ENCODE measurements around the gene HSH2D. TPM values are rescaled to one million over a fixed set of nuclear protein-coding genes. Genes with fewer than 3 reads are reported as not detected.

Gene HSH2D
- total and polyA plus RNA-seq, 9 of the 15 experiments (the other 6 are each of a cell fraction or from before 2014, with no cell fraction given), result 0.03 to 1.1 (median 0.35) TPM; not detected in 1

DNA sequence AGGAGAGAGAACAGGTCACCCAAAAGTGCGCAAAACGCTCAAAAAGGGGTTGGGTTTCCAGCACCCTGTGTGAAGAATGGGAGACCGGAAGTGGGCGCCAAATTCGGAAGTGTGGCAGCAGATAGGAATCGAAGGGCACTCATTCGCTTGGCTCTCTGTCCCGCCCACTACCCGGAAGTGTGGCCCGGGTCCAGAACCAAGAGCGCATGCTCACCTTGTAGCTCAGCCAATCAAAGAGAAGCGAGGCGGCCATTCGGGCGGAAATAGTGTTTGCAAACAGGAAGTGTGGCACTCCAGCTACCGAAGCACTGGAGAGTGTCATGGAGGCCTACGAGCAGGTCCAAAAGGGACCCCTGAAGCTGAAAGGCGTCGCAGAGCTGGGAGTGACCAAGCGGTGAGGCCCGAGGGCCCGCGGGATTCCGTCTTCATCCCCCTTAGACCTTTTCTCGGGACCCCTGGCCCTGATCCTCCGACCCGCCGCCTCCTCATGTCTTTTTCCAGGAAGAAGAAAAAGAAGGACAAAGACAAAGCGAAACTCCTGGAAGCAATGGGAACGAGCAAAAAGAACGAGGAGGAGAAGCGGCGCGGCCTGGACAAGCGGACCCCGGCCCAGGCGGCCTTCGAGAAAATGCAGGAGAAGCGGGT is 41.8 kb downstream of the HSH2D start, which contains the start of gene FAM32A (continued):
- TF ChIP-seq, protein P1, sequence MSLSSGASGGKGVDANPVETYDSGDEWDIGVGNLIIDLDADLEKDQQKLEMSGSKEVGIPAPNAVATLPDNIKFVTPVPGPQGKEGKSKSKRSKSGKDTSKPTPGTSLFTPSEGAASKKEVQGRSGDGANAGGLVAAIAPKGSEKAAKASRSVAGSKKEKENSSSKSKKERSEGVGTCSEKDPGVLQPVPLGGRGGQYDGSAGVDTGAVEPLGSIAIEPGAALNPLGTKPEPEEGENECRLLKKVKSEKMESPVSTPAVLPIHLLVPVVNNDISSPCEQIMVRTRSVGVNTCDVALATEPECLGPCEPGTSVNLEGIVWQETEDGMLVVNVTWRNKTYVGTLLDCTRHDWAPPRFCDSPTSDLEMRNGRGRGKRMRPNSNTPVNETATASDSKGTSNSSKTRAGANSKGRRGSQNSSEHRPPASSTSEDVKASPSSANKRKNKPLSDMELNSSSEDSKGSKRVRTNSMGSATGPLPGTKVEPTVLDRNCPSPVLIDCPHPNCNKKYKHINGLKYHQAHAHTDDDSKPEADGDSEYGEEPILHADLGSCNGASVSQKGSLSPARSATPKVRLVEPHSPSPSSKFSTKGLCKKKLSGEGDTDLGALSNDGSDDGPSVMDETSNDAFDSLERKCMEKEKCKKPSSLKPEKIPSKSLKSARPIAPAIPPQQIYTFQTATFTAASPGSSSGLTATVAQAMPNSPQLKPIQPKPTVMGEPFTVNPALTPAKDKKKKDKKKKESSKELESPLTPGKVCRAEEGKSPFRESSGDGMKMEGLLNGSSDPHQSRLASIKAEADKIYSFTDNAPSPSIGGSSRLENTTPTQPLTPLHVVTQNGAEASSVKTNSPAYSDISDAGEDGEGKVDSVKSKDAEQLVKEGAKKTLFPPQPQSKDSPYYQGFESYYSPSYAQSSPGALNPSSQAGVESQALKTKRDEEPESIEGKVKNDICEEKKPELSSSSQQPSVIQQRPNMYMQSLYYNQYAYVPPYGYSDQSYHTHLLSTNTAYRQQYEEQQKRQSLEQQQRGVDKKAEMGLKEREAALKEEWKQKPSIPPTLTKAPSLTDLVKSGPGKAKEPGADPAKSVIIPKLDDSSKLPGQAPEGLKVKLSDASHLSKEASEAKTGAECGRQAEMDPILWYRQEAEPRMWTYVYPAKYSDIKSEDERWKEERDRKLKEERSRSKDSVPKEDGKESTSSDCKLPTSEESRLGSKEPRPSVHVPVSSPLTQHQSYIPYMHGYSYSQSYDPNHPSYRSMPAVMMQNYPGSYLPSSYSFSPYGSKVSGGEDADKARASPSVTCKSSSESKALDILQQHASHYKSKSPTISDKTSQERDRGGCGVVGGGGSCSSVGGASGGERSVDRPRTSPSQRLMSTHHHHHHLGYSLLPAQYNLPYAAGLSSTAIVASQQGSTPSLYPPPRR (CRISPR knock-in tag; IDR thresholded peaks at IDR 0.05; ENCODE audit: borderline replicate concordance), result no peak
- TF ChIP-seq ZBED1 (IDR thresholded peaks at IDR 0.05) (no peak), ZKSCAN1 (IDR thresholded peaks at IDR 0.05; ENCODE audit: low read depth, low read length) (no peak), MCM5 (IDR thresholded peaks at IDR 0.05; ENCODE audit: low read depth) (no peak), HDGF (IDR thresholded peaks at IDR 0.05) (no peak), NR2C2 (CRISPR knock-in tag; IDR thresholded peaks at IDR 0.05) (no peak), NR2C2 (tag; IDR thresholded peaks at IDR 0.05) (peak; percentile 83), ZNF274 (IDR thresholded peaks at IDR 0.05; ENCODE audit: borderline replicate concordance, low read depth, low read length) (no peak), ZNF444 (CRISPR knock-in tag; IDR thresholded peaks at IDR 0.05) (no peak), TAF9B (IDR thresholded peaks at IDR 0.05; ENCODE audit: partially characterized antibody) (peak; percentile 55), THRB (CRISPR knock-in tag; conservative IDR thresholded peaks at IDR 0.05) (no peak), AFF1 (IDR thresholded peaks at IDR 0.05; ENCODE audit: low read depth in 1 of 2, partially characterized antibody in 2 of 2) (peak in 1 of 2 experiments; percentile 18), ZZZ3 (IDR thresholded peaks at IDR 0.05) (no peak), LEF1 (IDR thresholded peaks at IDR 0.05) (no peak), ZNF165 (CRISPR knock-in tag; IDR thresholded peaks at IDR 0.05; ENCODE audit: borderline replicate concordance) (no peak), CSDE1 (IDR thresholded peaks at IDR 0.05) (no peak), U2AF2 (optimal IDR thresholded peaks at IDR 0.05; ENCODE audit: low read depth, low read length) (no peak), PPARD (CRISPR knock-in tag; IDR thresholded peaks at IDR 0.05) (no peak), CC2D1A (IDR thresholded peaks at IDR 0.05) (no peak), MTA3 (IDR thresholded peaks at IDR 0.05; ENCODE audit: borderline replicate concordance) (no peak; the same call in 1 of the 2 replicates), PHF8 (IDR thresholded peaks at IDR 0.05; ENCODE audit: borderline replicate concordance, low read length) (peak; percentile 94)

Measured in K562 (cell line).